Neural progenitor cell (in vitro differentiated cells): ENCODE measurements around the gene GDNF. TPM values are rescaled to one million over a fixed set of nuclear protein-coding genes. Genes with fewer than 3 reads are reported as not detected.
"Not testable (repeated sequence)": the region's sequence is repeated elsewhere in the genome, so short reads cannot be mapped to it uniquely, and the experiment has no call there.

ENCODE experiments used
- DNase-seq: peaks from one replicate; pipeline ENCODE4 v3.0.0-alpha.2; 2016; ENCODE audit warnings: low spot score
- H2AFZ ChIP-seq: fragments of 200-600 bp; sonication (generic); replicated peaks from 2 replicates; pipeline ENCODE4 v1.6.1; 2016; ENCODE audit warnings: antibody characterized with exemption
- H3F3A ChIP-seq: fragments of 200-600 bp; sonication (generic); 2 replicates; pipeline ENCODE4 v1.6.1; 2016; ENCODE audit warnings: antibody characterized with exemption, low read depth
- H3K27ac ChIP-seq: fragments of 200-600 bp; sonication (generic); 2 replicates; pipeline ENCODE4 v1.5.1; 2016; ENCODE audit warnings: mild to moderate bottlenecking
- H3K27me3 ChIP-seq: fragments of 200-600 bp; sonication (generic); 2 replicates; pipeline ENCODE4 v1.6.1; 2016; ENCODE audit warnings: mild to moderate bottlenecking, moderate library complexity
- H3K36me3 ChIP-seq: fragments of 200-600 bp; sonication (generic); 2 replicates; pipeline ENCODE4 v1.5.1; 2016
- H3K4me1 ChIP-seq: fragments of 200-600 bp; sonication (generic); 2 replicates; pipeline ENCODE4 v1.6.1; 2016; ENCODE audit warnings: mixed run types
- H3K4me2 ChIP-seq: fragments of 200-600 bp; sonication (generic); 2 replicates; pipeline ENCODE4 v1.6.1; 2016
- H3K4me3 ChIP-seq: fragments of 200-600 bp; sonication (generic); 2 replicates; pipeline ENCODE4 v1.5.1; 2016
- H3K79me2 ChIP-seq: fragments of 200-600 bp; sonication (generic); 2 replicates; pipeline ENCODE4 v1.6.1; 2016; ENCODE audit warnings: low read depth
- H3K9ac ChIP-seq: fragments of 200-600 bp; sonication (generic); 2 replicates; pipeline ENCODE4 v1.6.1; 2016
- H3K9me3 ChIP-seq: fragments of 200-600 bp; sonication (generic); 2 replicates; pipeline ENCODE4 v1.5.1; 2016; ENCODE audit warnings: low read depth
- H4K20me1 ChIP-seq: fragments of 200-600 bp; sonication (generic); 2 replicates; pipeline ENCODE4 v1.6.1; 2016; ENCODE audit warnings: low read depth
- H3K27ac Mint-ChIP-seq: 3 replicates; pipeline ENCODE4 v1.8.0; 2021; ENCODE audit warnings: mixed read lengths
- H3K27me3 Mint-ChIP-seq: 2 replicates; pipeline ENCODE4 v1.8.0; 2022; ENCODE audit warnings: low read depth, mild to moderate bottlenecking, inconsistent platforms, moderate library complexity, mixed read lengths; ENCODE audit not compliant: insufficient read depth
- H3K36me3 Mint-ChIP-seq: 3 replicates; pipeline ENCODE4 v1.8.0; 2021; ENCODE audit warnings: mixed read lengths
- H3K4me1 Mint-ChIP-seq: 3 replicates; pipeline ENCODE4 v1.8.0; 2021; ENCODE audit warnings: mixed read lengths
- H3K4me3 Mint-ChIP-seq: 3 replicates; pipeline ENCODE4 v1.8.0; 2021; ENCODE audit warnings: mild to moderate bottlenecking, moderate library complexity, mixed read lengths
- H3K9me3 Mint-ChIP-seq: 3 replicates; pipeline ENCODE4 v1.8.0; 2020; ENCODE audit warnings: mixed read lengths
- CTCF ChIP-seq: fragments of 200-600 bp; sonication (generic); IDR thresholded peaks from 2 replicates; pipeline ENCODE4 v1.5.1; 2017; ENCODE audit warnings: antibody characterized with exemption, mild to moderate bottlenecking
- EZH2 ChIP-seq: fragments of 200-600 bp; sonication (generic); IDR thresholded peaks from 2 replicates; pipeline ENCODE4 v1.6.1; 2017; ENCODE audit warnings: antibody characterized with exemption, mild to moderate bottlenecking, moderate library complexity
- EZH2phosphoT487 ChIP-seq: fragments of 200-600 bp; sonication (generic); IDR thresholded peaks from 2 replicates; pipeline ENCODE4 v1.6.1; 2017; ENCODE audit warnings: antibody characterized with exemption
- total RNA-seq: library from RNA; depleted of rRNA; stranded (reverse); fragments of >200 nt; gene quantifications from 2 replicates; pipeline ENCODE4 v1.2.3, GENCODE V29; 2015; ENCODE audit warnings: low replicate concordance

GDNF gene
- total RNA-seq, 1 donor from 2014 or later = not detected

- Histone ChIP-seq H2AFZ (no peak overlapping the region), H3K27me3 (no peaks in the 10 kb centered on the region), H3K79me2 (no peaks in the 10 kb centered on the region), H3K4me3 (no peak overlapping the region), H3F3A (no peaks in the 10 kb centered on the region), H3K27ac (no peak overlapping the region), H3K4me2 (no peak overlapping the region), H3K4me1 (peaks cover 7% of the 10 kb centered on the region), H3K36me3 (no peaks in the 10 kb centered on the region), H3K9me3 (no peaks in the 10 kb centered on the region), H3K9ac (no peak overlapping the region), H4K20me1 (no peaks in the 10 kb centered on the region)
- Mint-ChIP-seq H3K36me3 (no peaks in the 10 kb centered on the region), H3K4me1 (peaks cover 32% of the 10 kb centered on the region), H3K27ac (peak overlapping the region; percentile 32), H3K9me3 (no peaks in the 10 kb centered on the region), H3K4me3 (no peak overlapping the region), H3K27me3 (no peaks in the 10 kb centered on the region)
- no peak for DNase-seq
- TF ChIP-seq EZH2phosphoT487 = no peak
- TF ChIP-seq EZH2 = no peak
- TF ChIP-seq CTCF = no peak
These were observed 27.8 kb upstream of the GDNF start for GRCh38 chr5:37867654-37868053.

- H3K27me3 ChIP-seq, H3K27ac ChIP-seq, H3K9me3 Mint-ChIP-seq, H3K4me1 ChIP-seq, H3K79me2 ChIP-seq, H3K9me3 ChIP-seq, H3K9ac ChIP-seq, H3K36me3 ChIP-seq, H3K27me3 Mint-ChIP-seq, H4K20me1 ChIP-seq, H3K36me3 Mint-ChIP-seq, H3K4me3 ChIP-seq, H3K4me2 ChIP-seq, H3K4me3 Mint-ChIP-seq, H3F3A ChIP-seq, H3K27ac Mint-ChIP-seq, H2AFZ ChIP-seq, DNase-seq: not testable (repeated sequence)
- peaks cover 14% of the 10 kb centered on the region for H3K4me1 Mint-ChIP-seq
These were observed 23.1 kb upstream of the GDNF start for GRCh38 chr5:37862907-37863306.

GRCh38 chr5:37860206-37860605 lies 20.4 kb upstream of the GDNF start:
- Histone ChIP-seq H3F3A (no peaks in the 10 kb centered on the region), H3K27ac (no peak overlapping the region), H3K4me2 (no peak overlapping the region), H3K4me1 (no peaks in the 10 kb centered on the region), H4K20me1 (no peaks in the 10 kb centered on the region), H3K9ac (no peak overlapping the region), H2AFZ (no peak overlapping the region), H3K4me3 (no peak overlapping the region), H3K36me3 (no peaks in the 10 kb centered on the region), H3K9me3 (no peaks in the 10 kb centered on the region), H3K79me2 (no peaks in the 10 kb centered on the region), H3K27me3 (no peaks in the 10 kb centered on the region)
- DNase-seq = no peak
- Mint-ChIP-seq H3K27me3 (peaks cover 2% of the 10 kb centered on the region), H3K27ac (no peak overlapping the region), H3K4me3 (no peak overlapping the region), H3K4me1 (no peaks in the 10 kb centered on the region), H3K9me3 (no peaks in the 10 kb centered on the region), H3K36me3 (no peaks in the 10 kb centered on the region)
- TF ChIP-seq CTCF (no peak), EZH2phosphoT487 (no peak), EZH2 (no peak)

- Histone ChIP-seq H3K79me2 (no peaks in the 10 kb centered on the region), H3K9me3 (no peaks in the 10 kb centered on the region), H3F3A (no peaks in the 10 kb centered on the region), H3K27me3 (no peaks in the 10 kb centered on the region), H3K36me3 (no peaks in the 10 kb centered on the region), H3K27ac (no peak overlapping the region), H4K20me1 (no peaks in the 10 kb centered on the region), H3K4me3 (no peak overlapping the region), H3K9ac (no peak overlapping the region), H3K4me1 (no peaks in the 10 kb centered on the region), H3K4me2 (no peak overlapping the region), H2AFZ (no peak overlapping the region)
- Mint-ChIP-seq H3K27ac (no peak overlapping the region), H3K4me1 (no peaks in the 10 kb centered on the region), H3K36me3 (no peaks in the 10 kb centered on the region), H3K27me3 (peaks cover 2% of the 10 kb centered on the region), H3K4me3 (no peak overlapping the region), H3K9me3 (no peaks in the 10 kb centered on the region)
- no peak for DNase-seq
- TF ChIP-seq EZH2phosphoT487 (no peak), EZH2 (no peak), CTCF (no peak)
These were observed 20.0 kb upstream of the GDNF start for GRCh38 chr5:37859805-37860204.
